ENCODE results near the gene TMEM260.

TMEM260 gene

DNA sequence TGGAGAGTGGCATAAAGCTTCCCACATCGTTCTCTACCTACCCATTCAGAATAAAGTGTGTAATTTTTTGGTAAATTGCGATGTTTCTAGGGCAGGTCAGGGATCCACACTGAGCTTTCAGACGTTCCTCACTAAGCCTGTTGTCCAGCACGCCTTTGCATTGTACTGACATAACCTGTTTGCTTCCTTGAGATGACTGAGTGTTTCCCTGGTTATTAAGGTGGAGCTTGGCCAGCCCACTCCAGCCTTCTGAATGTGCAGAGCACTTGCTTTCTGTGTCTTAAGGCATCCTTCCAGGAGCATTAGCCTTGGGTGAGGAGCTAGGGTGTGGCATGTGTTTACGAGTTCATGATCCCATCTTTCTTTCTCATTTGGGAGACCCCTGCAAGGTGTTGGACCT is 96.4 kb downstream of the TMEM260 start:
- H3K27me3 ChIP-seq (ENCODE audit: insufficient read depth, low read length, poor library complexity, severe bottlenecking), result no peaks in the 10 kb centered on the region
- no peak for TF ChIP-seq EZH2phosphoT487 (IDR thresholded peaks at IDR 0.05; ENCODE audit: borderline replicate concordance)
- TF ChIP-seq, protein P1, sequence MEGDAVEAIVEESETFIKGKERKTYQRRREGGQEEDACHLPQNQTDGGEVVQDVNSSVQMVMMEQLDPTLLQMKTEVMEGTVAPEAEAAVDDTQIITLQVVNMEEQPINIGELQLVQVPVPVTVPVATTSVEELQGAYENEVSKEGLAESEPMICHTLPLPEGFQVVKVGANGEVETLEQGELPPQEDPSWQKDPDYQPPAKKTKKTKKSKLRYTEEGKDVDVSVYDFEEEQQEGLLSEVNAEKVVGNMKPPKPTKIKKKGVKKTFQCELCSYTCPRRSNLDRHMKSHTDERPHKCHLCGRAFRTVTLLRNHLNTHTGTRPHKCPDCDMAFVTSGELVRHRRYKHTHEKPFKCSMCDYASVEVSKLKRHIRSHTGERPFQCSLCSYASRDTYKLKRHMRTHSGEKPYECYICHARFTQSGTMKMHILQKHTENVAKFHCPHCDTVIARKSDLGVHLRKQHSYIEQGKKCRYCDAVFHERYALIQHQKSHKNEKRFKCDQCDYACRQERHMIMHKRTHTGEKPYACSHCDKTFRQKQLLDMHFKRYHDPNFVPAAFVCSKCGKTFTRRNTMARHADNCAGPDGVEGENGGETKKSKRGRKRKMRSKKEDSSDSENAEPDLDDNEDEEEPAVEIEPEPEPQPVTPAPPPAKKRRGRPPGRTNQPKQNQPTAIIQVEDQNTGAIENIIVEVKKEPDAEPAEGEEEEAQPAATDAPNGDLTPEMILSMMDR (conservative IDR thresholded peaks at IDR 0.05; ENCODE audit: low read length), result no peak
- no peaks in the 10 kb centered on the region for H3K4me1 ChIP-seq (ENCODE audit: insufficient read depth, low read length, poor library complexity, severe bottlenecking)
- H3K79me2 ChIP-seq (ENCODE audit: insufficient read depth, low read length), result no peaks in the 10 kb centered on the region
- no peak overlapping the region for H3K9ac ChIP-seq (ENCODE audit: low read depth, low read length, poor library complexity, severe bottlenecking)
- no peaks in the 10 kb centered on the region for H3F3A ChIP-seq (ENCODE audit: low read depth)
- H3K4me2 ChIP-seq (ENCODE audit: low read depth, low read length, poor library complexity, severe bottlenecking), result no peak overlapping the region
- no peak overlapping the region for H3K4me3 ChIP-seq (ENCODE audit: low read length, poor library complexity, severe bottlenecking)
- H3K9me2 ChIP-seq (replicated peaks; ENCODE audit: low read depth, low read length), result no peaks in the 10 kb centered on the region
- H3K36me3 ChIP-seq (ENCODE audit: insufficient read depth, low read length), result no peaks in the 10 kb centered on the region
- no peaks in the 10 kb centered on the region for H3K9me3 ChIP-seq (ENCODE audit: insufficient read depth, low read depth, low read length)
- no peaks in the 10 kb centered on the region for H4K20me1 ChIP-seq (ENCODE audit: insufficient read depth, low read length, poor library complexity, severe bottlenecking)
- no peak overlapping the region for H2AFZ ChIP-seq (ENCODE audit: low read length)

DNA sequence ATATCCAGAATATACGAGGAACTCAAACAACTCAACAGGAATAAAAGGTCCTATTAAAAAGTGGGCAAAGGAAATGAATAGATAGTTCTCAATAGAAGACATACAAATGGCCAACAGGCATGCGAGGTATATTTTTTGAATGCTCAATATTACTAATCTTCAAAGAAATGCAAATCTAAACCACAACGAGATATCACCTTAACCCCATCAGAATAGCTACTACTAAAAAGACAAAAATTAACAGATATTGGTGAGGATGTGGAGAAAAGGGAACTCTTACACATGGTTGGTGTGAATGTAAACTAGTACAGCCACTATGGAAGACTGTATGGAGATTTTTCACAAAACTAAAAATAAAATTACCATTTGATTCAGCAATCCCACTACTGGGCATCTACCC is 99.2 kb downstream of the TMEM260 start:
- TF ChIP-seq, protein P1 (conservative IDR thresholded peaks at IDR 0.05; ENCODE audit: low read length), result no peak
- no peak for TF ChIP-seq EZH2phosphoT487 (IDR thresholded peaks at IDR 0.05; ENCODE audit: borderline replicate concordance)

DNA sequence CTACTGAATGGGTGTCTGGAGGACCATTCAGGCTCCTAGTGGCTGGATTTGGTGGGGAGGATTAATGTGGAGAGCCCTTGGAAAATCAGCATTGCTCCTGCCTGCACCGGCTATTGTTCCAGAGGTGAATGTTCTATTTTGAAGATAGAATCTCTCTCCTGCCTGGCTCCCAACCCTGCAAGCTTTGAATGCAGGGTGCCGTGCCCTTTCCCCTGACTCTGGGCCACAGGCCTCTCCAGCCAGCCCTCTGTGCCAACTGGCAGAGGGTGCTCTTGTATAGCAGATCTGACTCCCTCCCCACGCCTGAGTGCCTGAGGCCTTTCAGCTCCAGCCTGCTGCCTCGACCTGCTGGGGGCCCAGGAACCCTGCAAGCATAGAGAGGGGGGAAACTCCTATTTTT is 106.8 kb downstream of the TMEM260 start:
- Histone ChIP-seq H3K4me3 (ENCODE audit: low read length, poor library complexity, severe bottlenecking) (no peak overlapping the region), H3F3A (ENCODE audit: low read depth) (no peaks in the 10 kb centered on the region), H3K4me2 (ENCODE audit: low read depth, low read length, poor library complexity, severe bottlenecking) (no peak overlapping the region), H3K9me3 (ENCODE audit: insufficient read depth, low read depth, low read length) (no peaks in the 10 kb centered on the region), H2AFZ (ENCODE audit: low read length) (no peak overlapping the region), H4K20me1 (ENCODE audit: insufficient read depth, low read length, poor library complexity, severe bottlenecking) (no peaks in the 10 kb centered on the region), H3K4me1 (ENCODE audit: insufficient read depth, low read length, poor library complexity, severe bottlenecking) (no peaks in the 10 kb centered on the region), H3K9me2 (replicated peaks; ENCODE audit: low read depth, low read length) (no peaks in the 10 kb centered on the region), H3K27me3 (ENCODE audit: insufficient read depth, low read length, poor library complexity, severe bottlenecking) (no peaks in the 10 kb centered on the region), H3K36me3 (ENCODE audit: insufficient read depth, low read length) (no peaks in the 10 kb centered on the region), H3K9ac (ENCODE audit: low read depth, low read length, poor library complexity, severe bottlenecking) (no peak overlapping the region), H3K79me2 (ENCODE audit: insufficient read depth, low read length) (no peaks in the 10 kb centered on the region)
- no peak for TF ChIP-seq EZH2phosphoT487 (IDR thresholded peaks at IDR 0.05; ENCODE audit: borderline replicate concordance)
- TF ChIP-seq, protein P1 (conservative IDR thresholded peaks at IDR 0.05; ENCODE audit: low read length), result no peak; the same call in 1 of the 2 replicates

More for the DNA sequence above, 99.2 kb downstream of the TMEM260 start:
- Histone ChIP-seq H3K9ac (ENCODE audit: low read depth, low read length, poor library complexity, severe bottlenecking) (no peak overlapping the region), H3K36me3 (ENCODE audit: insufficient read depth, low read length) (no peaks in the 10 kb centered on the region), H3K4me3 (ENCODE audit: low read length, poor library complexity, severe bottlenecking) (no peak overlapping the region), H3K9me2 (replicated peaks; ENCODE audit: low read depth, low read length) (no peaks in the 10 kb centered on the region), H3K4me2 (ENCODE audit: low read depth, low read length, poor library complexity, severe bottlenecking) (no peak overlapping the region), H3K4me1 (ENCODE audit: insufficient read depth, low read length, poor library complexity, severe bottlenecking) (no peaks in the 10 kb centered on the region), H3K79me2 (ENCODE audit: insufficient read depth, low read length) (no peaks in the 10 kb centered on the region), H4K20me1 (ENCODE audit: insufficient read depth, low read length, poor library complexity, severe bottlenecking) (no peaks in the 10 kb centered on the region), H3K27me3 (ENCODE audit: insufficient read depth, low read length, poor library complexity, severe bottlenecking) (no peaks in the 10 kb centered on the region), H2AFZ (ENCODE audit: low read length) (no peak overlapping the region), H3F3A (ENCODE audit: low read depth) (no peaks in the 10 kb centered on the region), H3K9me3 (ENCODE audit: insufficient read depth, low read depth, low read length) (no peaks in the 10 kb centered on the region)
